GM19452 (cell line): ENCODE measurements around the gene DENND1A.
"Not testable (repeated sequence)": the region's sequence is repeated elsewhere in the genome, so short reads cannot be mapped to it uniquely, and the experiment has no call there.

ENCODE experiments used
- ATAC-seq: cut with Tn5 transposase; IDR thresholded peaks from one replicate; pipeline ENCODE4 v1.9.1; 2021; ENCODE audit not compliant: unreplicated experiment

DENND1A gene, protein sequence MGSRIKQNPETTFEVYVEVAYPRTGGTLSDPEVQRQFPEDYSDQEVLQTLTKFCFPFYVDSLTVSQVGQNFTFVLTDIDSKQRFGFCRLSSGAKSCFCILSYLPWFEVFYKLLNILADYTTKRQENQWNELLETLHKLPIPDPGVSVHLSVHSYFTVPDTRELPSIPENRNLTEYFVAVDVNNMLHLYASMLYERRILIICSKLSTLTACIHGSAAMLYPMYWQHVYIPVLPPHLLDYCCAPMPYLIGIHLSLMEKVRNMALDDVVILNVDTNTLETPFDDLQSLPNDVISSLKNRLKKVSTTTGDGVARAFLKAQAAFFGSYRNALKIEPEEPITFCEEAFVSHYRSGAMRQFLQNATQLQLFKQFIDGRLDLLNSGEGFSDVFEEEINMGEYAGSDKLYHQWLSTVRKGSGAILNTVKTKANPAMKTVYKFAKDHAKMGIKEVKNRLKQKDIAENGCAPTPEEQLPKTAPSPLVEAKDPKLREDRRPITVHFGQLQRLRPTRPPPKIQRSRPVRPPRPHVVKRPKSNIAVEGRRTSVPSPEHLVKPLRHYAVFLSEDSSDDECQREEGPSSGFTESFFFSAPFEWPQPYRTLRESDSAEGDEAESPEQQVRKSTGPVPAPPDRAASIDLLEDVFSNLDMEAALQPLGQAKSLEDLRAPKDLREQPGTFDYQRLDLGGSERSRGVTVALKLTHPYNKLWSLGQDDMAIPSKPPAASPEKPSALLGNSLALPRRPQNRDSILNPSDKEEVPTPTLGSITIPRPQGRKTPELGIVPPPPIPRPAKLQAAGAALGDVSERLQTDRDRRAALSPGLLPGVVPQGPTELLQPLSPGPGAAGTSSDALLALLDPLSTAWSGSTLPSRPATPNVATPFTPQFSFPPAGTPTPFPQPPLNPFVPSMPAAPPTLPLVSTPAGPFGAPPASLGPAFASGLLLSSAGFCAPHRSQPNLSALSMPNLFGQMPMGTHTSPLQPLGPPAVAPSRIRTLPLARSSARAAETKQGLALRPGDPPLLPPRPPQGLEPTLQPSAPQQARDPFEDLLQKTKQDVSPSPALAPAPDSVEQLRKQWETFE

DNA sequence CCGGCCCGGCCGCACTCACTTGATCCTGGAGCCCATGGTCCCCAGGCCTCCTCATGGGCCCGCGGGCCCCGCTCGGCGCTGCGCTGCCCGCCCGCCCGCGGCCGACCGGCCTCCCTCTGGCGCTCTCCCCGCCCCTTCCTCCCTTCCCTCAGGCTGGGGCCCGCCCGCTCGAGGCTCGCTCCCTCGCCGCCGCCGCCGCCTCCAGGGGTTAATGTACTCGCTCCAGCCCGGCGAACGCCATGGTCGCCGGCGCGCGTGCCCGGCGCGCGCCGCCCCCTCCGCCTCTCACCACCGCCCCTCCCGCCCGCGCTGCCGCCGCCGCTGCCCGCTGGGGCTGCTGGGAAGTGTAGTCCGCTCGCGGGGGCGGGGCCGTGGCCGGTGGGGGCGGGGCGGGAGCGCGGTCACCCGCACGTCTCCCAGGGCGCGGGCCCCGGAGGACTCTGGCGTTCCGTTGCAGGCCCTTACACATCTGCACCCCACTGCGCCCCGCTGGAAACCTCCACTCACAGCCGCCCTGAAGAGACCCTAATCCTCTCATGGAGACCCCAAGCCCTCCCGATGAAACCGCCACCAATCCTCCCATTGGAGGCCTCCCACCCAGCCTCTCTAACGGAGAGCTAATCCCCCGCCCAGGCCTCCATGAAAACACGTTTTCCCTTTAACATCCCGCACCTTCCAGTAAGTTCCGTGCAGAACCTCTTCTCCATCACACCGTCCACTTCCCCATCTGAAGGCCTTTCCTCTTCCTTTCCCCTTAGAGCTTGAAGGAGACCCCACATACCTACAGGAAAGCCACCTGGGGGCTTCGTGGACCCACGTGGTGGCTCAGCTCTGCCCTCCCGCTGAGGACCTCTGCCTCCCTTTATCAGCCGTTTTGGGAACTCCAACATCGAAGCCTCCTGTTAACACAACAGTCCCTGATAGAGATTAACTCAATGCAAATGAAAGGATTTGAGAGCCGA is at the start of gene DENND1A:
DENND1A (minus strand) TSS at position 257 of the 962 bp plus-strand sequence; CDS start at position 36, 221 bp downstream.
- peak; percentile 71 for ATAC-seq

DNA sequence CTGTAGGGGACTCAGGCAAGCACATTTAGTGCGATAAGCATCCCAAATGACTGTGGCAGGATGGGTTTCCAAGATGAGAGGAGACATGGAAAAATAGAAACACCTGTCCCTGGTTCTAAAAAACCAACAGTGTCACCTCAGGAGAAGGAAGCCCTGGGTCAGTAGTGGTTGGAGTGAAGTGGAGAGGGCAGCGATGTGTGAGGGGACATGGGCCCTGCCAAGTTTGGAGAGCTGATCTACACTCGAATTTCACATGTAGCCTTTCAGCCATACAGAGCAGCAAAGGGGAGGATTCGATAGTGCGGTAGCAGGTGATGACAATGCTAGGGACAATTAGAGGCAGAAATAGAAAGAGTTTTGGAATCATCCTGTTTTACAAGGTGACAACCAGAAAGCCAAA is 49.1 kb upstream of the DENND1A start:
- no peak for ATAC-seq

DNA sequence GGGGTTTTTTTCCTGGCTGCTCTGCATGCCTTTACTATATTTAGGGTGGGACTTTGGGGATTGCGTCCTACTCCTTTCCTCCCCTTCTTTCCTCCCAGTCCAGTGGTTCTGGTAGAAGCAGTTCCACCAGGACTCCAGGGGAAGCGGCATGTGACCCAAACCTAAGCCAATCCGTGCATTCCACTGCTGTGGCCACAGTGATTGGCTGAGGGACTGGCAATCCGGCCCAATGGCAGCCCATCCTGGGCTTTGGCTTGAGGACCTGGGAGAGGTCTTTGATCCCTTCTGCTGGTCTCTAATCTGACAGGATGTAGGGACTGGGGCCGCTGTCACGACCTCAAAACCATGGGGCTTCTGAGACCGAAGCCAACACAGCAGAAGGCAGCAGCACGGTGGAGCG is 46.7 kb upstream of the DENND1A start:
- ATAC-seq = not testable (repeated sequence)

DNA sequence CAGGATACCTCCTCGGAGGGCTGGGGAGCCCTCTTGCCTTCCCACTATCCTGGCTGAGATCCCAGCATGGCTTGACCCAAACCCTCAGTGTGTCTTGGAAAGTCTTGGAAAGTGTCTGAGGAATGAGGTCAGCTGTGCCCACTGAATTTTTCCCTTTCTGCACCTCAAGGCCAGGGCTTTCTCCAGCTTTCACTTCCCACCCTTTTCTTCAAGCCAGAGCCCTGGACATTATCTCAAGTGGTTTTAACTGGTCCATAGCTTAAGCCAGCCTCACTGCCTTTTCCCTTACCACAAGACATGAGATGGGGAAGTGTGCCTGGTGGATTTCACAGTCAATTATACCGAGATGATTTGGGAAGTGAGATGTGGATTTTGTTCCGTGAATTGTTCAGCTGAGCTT is 45.9 kb upstream of the DENND1A start:
- no peak for ATAC-seq

DNA sequence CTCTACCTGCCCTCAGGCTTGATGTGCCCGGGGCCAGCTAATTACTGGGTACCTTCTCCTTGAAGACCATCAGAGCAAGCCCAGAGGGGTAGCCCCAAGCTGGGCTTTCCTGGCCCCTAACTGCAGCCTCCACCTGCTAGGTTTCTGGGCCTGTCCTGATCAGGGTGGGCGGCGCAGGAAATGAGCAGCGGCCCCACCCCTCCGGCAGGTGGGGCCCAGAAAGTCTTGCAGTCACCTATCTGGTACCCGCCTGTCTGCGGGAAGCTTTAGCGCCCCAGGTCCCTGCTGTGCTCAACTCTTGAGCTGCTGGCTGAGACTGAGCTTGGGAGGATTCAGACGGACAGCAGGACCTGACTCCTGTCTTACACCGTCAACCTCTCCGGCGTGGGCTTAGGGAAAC is 44.5 kb upstream of the DENND1A start:
- no peak for ATAC-seq

DNA sequence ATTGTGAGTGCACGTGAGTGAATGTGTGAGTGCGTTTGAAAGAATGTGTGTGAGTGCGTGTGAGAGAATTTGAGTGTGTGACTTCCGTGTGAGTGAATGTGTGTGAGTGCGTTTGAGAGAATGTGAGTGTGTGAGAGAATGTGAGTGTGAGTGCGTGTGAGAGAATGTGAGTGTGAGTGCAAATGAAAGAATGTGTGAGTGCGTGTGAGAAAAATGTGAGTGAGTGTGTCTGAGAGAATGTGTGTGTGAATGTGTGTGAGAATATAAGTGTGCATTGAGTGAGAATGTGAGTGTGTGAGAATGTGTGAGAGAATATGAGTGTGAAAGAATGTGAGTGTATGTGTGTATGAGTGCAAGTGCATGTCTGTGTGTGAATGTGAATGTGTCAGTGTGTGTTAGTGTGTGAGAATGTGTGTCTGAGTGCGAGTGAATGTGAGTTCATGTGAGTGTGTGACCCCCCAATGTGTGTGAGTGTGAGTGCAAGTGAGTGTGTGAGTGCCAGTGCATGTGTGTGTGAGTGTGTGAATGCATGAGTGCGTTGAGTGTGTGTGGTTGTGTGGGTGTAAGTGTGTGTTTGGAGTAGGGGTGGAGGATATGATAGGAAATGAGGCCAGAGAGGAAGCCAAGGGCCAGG is 43.8 kb upstream of the DENND1A start:
- no peak for ATAC-seq

DNA sequence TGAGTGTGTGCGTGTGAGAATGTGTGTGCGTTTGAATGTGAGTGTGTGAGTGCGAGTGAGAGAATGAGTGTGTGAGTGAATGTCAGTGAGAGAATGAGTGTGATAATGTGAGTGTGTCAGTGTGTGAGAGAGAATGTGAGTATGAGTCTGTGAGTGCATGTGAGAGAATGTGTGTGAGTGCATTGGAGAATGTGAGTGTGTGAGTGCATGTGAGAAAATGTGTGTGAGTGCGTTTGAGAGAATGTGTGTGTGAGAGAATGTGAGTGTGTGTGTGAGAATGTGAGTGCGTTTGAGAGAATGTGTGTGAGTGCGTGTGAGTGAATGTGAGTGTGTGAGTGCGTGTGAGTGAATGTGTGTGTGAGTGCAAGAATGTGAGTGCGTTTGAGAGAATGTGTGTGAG is 42.7 kb upstream of the DENND1A start:
- ATAC-seq = no peak

DNA sequence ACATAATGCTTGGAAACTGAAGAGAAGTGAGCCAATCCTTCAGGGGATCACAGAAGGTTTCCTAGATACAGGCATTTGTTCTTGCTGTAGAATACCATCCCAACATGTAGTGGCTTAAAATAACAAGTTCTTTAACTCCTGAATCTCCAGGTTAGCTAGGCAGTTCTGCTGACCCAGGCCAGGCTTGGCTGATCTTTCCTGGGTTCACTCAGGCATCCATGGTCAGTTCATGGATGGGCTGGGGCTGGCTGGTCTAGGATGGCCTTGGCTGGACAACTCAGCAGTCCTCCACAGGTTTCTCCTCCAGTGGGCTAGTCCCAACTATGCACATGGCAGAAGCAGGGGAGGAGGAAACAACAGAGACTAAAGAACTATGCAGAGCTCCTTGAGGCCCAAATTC is 37.4 kb upstream of the DENND1A start:
- ATAC-seq = no peak

DNA sequence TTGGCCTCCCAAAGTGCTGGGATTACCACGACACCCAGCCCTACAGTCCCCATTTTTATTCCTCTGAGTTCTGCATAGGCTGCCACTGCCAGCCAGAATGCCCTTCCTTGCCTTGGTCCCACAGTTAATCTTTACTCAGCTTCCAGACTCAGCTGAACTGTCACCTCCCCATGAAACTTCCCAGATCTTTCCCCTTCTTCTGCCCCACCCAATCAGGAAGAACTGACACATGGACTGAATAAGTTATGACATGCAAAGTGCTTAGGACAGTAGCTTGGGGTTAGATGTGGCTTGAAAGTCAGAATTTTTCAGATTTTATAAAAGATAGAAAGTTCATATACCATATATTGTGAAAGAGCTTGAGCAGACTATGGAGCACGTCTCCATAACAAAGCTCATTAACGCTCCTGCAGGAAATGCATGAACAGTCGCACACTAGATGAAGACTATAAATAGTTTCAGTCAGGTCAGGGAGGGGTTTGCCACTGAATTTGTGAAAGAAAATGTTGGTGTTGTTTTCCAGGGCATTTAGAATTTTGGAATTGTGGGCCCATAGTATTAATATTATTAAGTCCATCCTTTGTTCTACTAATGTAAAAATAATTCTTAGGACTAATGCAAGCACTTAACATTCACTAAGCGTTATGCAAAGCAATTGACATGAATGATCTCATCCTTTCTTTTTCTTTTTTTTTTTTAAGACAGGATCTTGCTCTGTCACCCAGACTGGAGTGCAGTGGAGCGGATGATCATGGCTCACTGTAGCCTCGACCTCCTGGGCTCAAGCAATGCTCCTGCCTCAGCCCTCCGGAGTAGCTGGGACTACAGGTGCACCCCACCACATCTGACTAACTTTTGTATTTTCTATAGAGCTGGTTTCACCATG is 36.1 kb upstream of the DENND1A start:
- no peak for ATAC-seq

DNA sequence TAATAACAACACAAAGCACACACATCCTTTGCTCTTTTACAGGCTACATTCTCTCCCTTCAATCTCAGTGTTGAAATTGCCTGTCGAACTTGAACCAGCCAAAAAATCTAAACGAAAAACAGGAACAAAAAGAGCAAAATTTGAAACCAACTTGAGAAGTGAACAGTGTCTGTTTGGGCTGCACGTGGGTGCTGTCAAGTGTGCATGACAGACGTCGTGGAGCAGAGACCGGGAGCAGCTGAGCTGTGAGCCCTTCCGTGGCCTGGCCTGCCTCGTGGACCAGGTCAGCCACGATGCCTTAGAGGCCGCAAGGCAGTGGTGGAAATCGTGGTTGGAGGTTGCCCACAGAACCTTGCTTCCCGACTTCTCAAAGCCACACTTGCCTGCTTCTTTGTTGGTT is 34.8 kb upstream of the DENND1A start:
- ATAC-seq = no peak

DNA sequence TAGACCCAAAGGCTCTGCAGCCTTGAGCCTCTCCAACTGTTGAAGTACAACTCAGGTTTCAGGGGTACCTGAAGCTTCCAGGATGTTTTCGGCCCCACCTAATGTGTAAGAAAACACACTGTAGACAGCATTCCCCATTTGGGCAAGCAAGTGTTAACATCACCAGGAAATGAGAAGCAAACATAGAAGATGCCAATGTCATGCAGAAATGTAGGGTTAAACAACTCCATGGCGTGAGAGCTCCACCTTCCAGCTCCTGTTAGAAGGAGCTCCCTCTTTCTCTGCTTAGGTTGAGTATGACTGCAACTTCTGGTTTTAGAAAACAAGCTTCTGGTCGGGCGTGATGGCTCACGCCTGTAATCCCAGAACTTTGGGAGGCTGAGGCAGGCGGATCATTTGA is 31.0 kb upstream of the DENND1A start:
- no peak for ATAC-seq

DNA sequence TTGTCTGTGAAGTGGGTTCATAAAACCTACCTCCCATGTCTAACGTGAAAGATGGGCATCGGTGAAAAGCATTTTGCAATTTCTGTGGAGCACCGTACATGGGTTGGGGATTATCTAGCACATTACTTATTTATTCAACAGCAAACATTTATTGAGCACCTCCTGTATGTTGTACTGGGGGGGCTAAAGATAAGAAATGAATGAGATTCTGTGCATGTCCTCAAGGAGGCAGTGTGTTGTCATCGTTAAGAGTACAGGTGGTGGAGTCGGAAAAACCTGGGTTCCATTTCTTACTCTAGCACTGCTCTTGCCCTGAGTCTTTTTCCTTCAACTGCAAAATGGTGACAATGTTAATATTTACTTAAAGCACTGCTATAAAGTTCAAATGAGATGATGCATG is 30.4 kb upstream of the DENND1A start:
- ATAC-seq = no peak

DNA sequence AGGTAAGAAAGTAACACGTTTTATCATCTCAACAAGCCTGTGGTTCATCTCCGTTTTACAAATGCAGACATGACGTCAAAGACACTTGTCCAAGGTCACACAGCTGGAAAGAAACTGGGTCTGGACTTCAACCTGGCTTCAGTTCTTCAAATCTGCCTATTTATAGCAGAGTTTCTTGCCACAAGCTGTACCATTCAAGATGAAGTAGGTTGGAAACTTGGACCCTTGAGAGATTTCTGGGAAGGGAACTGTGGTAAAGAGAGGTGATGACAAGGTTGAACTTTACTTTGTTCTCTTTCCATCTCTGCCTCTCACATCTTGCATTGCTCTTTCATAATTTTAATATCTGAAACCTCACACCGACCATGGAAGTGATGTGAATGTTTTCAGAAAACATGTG is 29.9 kb upstream of the DENND1A start:
- ATAC-seq = no peak

DNA sequence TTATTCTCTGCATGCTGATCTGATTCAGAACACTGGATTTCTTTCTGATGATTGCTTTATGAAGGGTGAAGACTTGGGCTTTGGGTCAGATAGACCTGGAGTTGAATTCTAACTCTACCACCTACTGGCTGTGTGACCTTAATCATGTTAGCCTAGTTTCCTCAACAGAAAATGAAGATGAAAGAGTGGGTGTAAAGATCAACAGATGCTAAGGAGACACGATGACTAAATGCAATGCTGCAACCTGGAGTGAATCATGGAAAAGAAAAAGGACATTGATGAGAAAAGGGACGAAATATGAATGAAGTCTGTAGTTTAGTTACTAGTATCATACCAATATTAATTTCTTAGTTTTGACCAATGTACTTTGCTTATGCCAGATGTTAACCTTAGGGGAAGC is 27.8 kb upstream of the DENND1A start:
- ATAC-seq = no peak

DNA sequence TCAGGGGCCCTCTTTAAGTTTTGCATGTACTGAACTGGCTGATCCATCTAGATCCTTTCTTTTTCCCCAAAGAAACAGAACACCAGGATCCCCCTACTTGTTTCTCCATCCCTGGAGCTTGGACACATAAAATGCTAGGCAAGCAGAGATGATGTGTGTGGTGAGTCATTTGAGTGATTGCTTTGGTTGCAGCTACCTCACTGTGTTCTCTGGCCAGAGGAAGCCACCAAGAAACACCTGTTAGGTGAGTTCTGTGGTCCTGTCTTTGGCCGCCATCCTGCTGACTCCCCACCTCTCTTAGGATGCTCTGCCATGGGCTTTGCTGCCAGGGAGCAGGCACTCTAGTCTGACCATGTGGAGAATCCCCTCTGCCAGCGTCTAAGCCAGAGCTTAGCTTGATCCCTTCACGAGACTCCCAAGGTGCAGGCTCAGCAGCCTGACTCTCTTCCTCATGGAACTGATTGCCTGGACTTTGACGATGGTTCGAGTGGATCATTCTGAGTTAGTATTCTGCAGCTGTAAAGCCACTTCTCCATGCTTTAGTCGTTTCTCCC is 27.3 kb upstream of the DENND1A start:
- no peak for ATAC-seq

DNA sequence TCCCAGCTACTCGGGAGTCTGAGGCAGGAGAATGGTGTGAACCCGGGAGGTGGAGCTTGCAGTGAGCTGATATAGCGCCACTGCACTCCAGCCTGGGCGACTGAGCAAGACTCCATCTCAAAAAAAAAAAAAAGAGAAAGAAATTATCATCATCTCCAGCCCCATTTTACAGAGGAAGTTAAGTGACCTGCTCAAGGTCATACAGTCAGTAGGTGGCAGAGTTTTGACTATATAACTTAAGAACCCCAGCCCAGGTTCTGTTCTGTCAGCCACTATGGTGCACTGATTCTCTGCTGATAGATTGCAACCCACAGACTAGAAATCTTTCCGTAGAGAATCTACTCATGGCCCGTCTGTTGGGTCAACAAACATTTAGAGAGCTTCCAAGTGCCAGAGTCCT is 25.7 kb upstream of the DENND1A start:
- ATAC-seq = no peak

DNA sequence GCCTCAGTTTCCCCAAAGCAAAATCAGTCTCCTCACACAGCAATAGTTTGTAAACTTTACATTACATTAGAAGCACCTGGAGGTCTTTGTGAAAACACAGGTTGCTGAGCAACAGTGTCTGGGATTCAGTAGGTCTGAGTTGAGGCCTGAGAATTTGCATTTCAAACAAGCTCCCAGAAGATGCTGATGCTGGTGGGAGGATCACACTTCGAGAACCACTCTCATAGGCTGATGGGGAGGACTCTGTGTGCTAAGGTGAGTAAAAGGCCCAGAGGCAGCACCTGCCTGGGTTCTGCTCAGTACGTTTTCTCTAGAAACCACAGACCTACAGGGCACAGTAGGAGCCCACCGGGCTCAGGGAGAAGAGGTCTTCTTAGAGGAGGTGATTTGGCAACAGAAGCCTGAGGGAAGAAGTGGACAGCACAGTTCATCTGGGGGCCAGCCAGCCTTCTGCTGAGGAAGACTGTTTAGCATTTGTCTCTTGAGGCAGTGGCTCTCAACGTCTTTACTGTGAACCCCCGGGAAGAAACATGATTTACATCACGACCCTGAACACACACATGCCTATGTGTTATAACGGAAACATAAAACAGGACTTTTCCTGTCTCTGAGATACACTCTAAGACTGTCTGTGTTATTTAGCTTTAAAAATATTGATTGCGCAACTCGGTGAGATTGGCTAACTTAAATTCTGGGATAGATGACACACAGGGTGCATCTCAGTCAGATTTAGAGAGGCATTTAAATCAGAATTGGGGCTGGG is 24.8 kb upstream of the DENND1A start:
- no peak for ATAC-seq
